ENCODE results near the gene SF3B2. TPM values are rescaled to one million over a fixed set of nuclear protein-coding genes. Genes with fewer than 3 reads are reported as not detected.

Gene SF3B2
- polyA plus RNA-seq, 3 donors, result 32.1 to 107 (median 52.6) TPM

DNA sequence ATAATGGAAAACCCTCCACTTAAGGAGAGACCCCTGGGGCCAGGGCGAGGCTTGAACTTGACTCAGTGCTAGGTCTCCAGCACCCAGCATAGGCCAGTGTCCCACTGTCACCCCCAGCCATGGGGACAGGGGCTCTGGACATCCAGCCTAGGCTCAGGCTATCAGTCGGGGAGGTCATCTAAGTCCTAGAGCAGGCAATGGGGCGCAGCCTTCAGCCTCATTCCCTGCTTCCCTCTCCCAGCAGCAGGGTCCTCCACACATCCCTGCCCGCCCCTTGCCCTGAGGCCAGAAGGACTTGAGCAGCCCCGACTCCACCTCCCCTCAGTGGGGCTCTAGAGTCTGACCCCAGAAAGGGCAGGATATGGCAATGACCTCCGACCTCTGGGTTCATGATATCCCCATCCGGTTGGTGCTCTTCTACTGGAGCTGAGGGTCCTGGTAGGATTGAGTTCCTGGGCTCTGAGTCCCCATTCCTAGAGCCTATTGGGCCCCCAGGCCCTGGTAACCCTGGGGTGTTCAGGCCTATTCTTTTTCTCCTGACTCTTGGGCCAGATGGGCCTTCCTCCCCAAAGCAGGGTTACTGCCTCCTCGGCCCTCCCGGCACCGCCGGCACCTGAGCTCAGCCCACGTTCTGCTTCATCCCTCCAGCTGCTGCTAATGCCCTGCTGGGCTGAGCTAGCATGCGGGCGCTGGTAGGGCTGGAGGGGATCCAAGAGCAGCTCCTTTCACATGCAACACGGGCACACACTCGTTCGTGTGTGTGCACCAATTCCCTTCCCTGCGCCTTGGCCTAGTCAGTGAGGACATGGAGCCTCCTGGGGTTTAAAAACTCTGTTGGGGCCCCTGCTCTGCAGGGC is 36.0 kb upstream of the SF3B2 start:
- 93% methylated on average over 13 of the region's 18 CpGs for WGBS (ENCODE audit: insufficient coverage)
- Mint-ChIP-seq H3K4me1 (peaks cover 52% of the 10 kb centered on the region), H3K27ac (no peak overlapping the region), H3K27me3 (ENCODE audit: low read depth in 3 of 3) (peaks cover 14 to 16% (median 16%) of the 10 kb centered on the region in 3 donors), H3K4me3 (no peak overlapping the region), H3K36me3 (peaks cover 20 to 29% of the 10 kb centered on the region in 2 donors), H3K9me3 (peaks cover 0 to 4% (median 0%) of the 10 kb centered on the region in 7 donors)
- H4K20me1 ChIP-seq (ENCODE audit: insufficient read depth, low read length), result no peaks in the 10 kb centered on the region
- no peak overlapping the region for H3K27ac ChIP-seq (ENCODE audit: low read depth in 1 of 2, low read length in 2 of 2)
- H2AFZ ChIP-seq (ENCODE audit: insufficient read depth, low read depth, low read length, poor library complexity, severe bottlenecking), result no peak overlapping the region
- no peak overlapping the region for H3K9ac ChIP-seq (ENCODE audit: insufficient read depth, low read length, poor library complexity, severe bottlenecking)
- H3K4me3 ChIP-seq (replicated peaks in 1 of 3; ENCODE audit: low read depth in 2 of 3, low read length in 3 of 3), result no peak overlapping the region
- H3K4me2 ChIP-seq (replicated peaks; ENCODE audit: extremely low read depth, low read length, poor library complexity, severe bottlenecking), result no peak overlapping the region
- H3K36me3 ChIP-seq (replicated peaks in 1 of 2; ENCODE audit: control insufficient read depth in 1 of 2, insufficient read depth in 2 of 2, low read length in 2 of 2), result peaks cover 8 to 9% of the 10 kb centered on the region in 2 donors
- no peaks in the 10 kb centered on the region for H3K9me3 ChIP-seq (replicated peaks in 1 of 2; ENCODE audit: control insufficient read depth in 1 of 2, insufficient read depth in 1 of 2, low read length in 2 of 2)
- peaks cover 11% of the 10 kb centered on the region for H3K79me2 ChIP-seq (ENCODE audit: insufficient read depth, low read length)
- TF ChIP-seq, protein P1, sequence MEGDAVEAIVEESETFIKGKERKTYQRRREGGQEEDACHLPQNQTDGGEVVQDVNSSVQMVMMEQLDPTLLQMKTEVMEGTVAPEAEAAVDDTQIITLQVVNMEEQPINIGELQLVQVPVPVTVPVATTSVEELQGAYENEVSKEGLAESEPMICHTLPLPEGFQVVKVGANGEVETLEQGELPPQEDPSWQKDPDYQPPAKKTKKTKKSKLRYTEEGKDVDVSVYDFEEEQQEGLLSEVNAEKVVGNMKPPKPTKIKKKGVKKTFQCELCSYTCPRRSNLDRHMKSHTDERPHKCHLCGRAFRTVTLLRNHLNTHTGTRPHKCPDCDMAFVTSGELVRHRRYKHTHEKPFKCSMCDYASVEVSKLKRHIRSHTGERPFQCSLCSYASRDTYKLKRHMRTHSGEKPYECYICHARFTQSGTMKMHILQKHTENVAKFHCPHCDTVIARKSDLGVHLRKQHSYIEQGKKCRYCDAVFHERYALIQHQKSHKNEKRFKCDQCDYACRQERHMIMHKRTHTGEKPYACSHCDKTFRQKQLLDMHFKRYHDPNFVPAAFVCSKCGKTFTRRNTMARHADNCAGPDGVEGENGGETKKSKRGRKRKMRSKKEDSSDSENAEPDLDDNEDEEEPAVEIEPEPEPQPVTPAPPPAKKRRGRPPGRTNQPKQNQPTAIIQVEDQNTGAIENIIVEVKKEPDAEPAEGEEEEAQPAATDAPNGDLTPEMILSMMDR (IDR thresholded peaks at IDR 0.05), result no peak
- peaks cover 10% of the 10 kb centered on the region in 2 donors for H3K27me3 ChIP-seq (ENCODE audit: control insufficient read depth in 2 of 2, insufficient read depth in 2 of 2, low read length in 2 of 2)
- H3K4me1 ChIP-seq (ENCODE audit: control insufficient read depth in 1 of 2, insufficient read depth in 2 of 2, low read length in 2 of 2), result peaks cover 56 to 57% of the 10 kb centered on the region in 2 donors
- DNase-seq, result no peak
- intact Hi-C loops (cut with micrococcal nuclease), result no loop called here

DNA sequence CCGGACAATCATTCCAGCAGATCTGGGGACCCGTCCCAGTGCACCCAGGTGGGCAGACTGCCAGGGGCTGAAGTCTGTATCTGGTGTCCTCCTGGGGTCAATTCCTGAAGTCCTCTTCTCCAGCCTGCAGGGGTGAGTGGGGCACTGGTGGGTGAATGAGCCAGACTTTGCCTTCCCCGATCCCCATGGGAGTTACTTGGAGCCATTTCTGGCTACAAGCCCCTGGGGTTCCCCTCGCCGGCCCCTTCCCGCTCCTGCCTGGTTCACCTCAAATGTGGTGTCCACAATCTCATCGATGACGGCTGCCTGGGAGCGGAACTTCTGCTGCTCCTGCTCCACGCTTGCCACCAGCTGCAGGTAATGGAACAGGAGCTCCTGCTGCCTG is 35.4 kb upstream of the SF3B2 start:
- H3K79me2 ChIP-seq (ENCODE audit: insufficient read depth, low read length), result peaks cover 11% of the 10 kb centered on the region
- peaks cover 20 to 29% of the 10 kb centered on the region in 2 donors for H3K36me3 Mint-ChIP-seq
- no peak overlapping the region for H2AFZ ChIP-seq (ENCODE audit: insufficient read depth, low read depth, low read length, poor library complexity, severe bottlenecking)
- TF ChIP-seq, protein P1 (IDR thresholded peaks at IDR 0.05), result no peak
- no peak overlapping the region for H3K4me3 ChIP-seq (replicated peaks in 1 of 3; ENCODE audit: low read depth in 2 of 3, low read length in 3 of 3)
- no peak overlapping the region for H3K9ac ChIP-seq (ENCODE audit: insufficient read depth, low read length, poor library complexity, severe bottlenecking)
- no peak overlapping the region for H3K4me2 ChIP-seq (replicated peaks; ENCODE audit: extremely low read depth, low read length, poor library complexity, severe bottlenecking)
- peaks cover 55% of the 10 kb centered on the region for H3K4me1 Mint-ChIP-seq
- peaks cover 8 to 11% (median 10%) of the 10 kb centered on the region in 3 donors for H3K27me3 Mint-ChIP-seq (ENCODE audit: low read depth in 3 of 3)
- DNase-seq, result no peak
- peaks cover 5% of the 10 kb centered on the region in 2 donors for H3K27me3 ChIP-seq (ENCODE audit: control insufficient read depth in 2 of 2, insufficient read depth in 2 of 2, low read length in 2 of 2)
- H3K36me3 ChIP-seq (replicated peaks in 1 of 2; ENCODE audit: control insufficient read depth in 1 of 2, insufficient read depth in 2 of 2, low read length in 2 of 2), result peaks cover 8 to 9% of the 10 kb centered on the region in 2 donors
- H3K27ac ChIP-seq (ENCODE audit: low read depth in 1 of 2, low read length in 2 of 2), result no peak overlapping the region
- 96% methylated on average over 10 of the region's 10 CpGs for WGBS (ENCODE audit: insufficient coverage)
- no peak overlapping the region for H3K4me3 Mint-ChIP-seq
- H3K9me3 ChIP-seq (replicated peaks in 1 of 2; ENCODE audit: control insufficient read depth in 1 of 2, insufficient read depth in 1 of 2, low read length in 2 of 2), result no peaks in the 10 kb centered on the region
- intact Hi-C loops (cut with micrococcal nuclease), result no loop called here
- H3K27ac Mint-ChIP-seq, result no peak overlapping the region
- H3K9me3 Mint-ChIP-seq, result peaks cover 0 to 2% (median 0%) of the 10 kb centered on the region in 7 donors
- no peaks in the 10 kb centered on the region for H4K20me1 ChIP-seq (ENCODE audit: insufficient read depth, low read length)
- H3K4me1 ChIP-seq (ENCODE audit: control insufficient read depth in 1 of 2, insufficient read depth in 2 of 2, low read length in 2 of 2), result peaks cover 58 to 59% of the 10 kb centered on the region in 2 donors

All from CD14-positive monocyte (primary cell).